GM23338 (cell line): ENCODE measurements around the gene ZNF200. TPM values are rescaled to one million over a fixed set of nuclear protein-coding genes. Genes with fewer than 3 reads are reported as not detected.

ENCODE experiments used
- ATAC-seq: fragments of 200-7000 bp; cut with Tn5 transposase; 3 replicates; pipeline ENCODE4 v1.9.1; 2020
- DNase-seq: peaks from one replicate; pipeline ENCODE4 v3.0.0-alpha.2; 2015; ENCODE audit warnings: low spot score
- H2AFZ ChIP-seq: fragments of 200-600 bp; sonication (generic); 2 replicates; pipeline ENCODE4 v1.8.0; 2016; ENCODE audit warnings: antibody characterized with exemption, mild to moderate bottlenecking, moderate library complexity
- H3F3A ChIP-seq: fragments of 200-600 bp; sonication (generic); replicated peaks from 2 replicates; pipeline ENCODE4 v1.8.0; 2017; ENCODE audit warnings: antibody characterized with exemption, mixed run types, low read depth
- H3K27ac ChIP-seq: fragments of 200-600 bp; sonication (generic); 2 replicates; pipeline ENCODE4 v1.6.1; 2016; ENCODE audit warnings: low read depth
- H3K27me3 ChIP-seq: fragments of 200-600 bp; sonication (generic); 2 replicates; pipeline ENCODE4 v1.8.0; 2016; ENCODE audit warnings: mild to moderate bottlenecking, mixed run types, moderate library complexity; ENCODE audit not compliant: insufficient read depth
- H3K36me3 ChIP-seq: fragments of 200-600 bp; sonication (generic); 2 replicates; pipeline ENCODE4 v1.8.0; 2016; ENCODE audit warnings: mild to moderate bottlenecking; ENCODE audit not compliant: insufficient read depth
- H3K4me1 ChIP-seq: fragments of 200-600 bp; sonication (generic); 2 replicates; pipeline ENCODE4 v1.8.0; 2016; ENCODE audit warnings: mild to moderate bottlenecking, moderate library complexity; ENCODE audit not compliant: insufficient read depth
- H3K4me2 ChIP-seq: fragments of 200-600 bp; sonication (generic); 2 replicates; pipeline ENCODE4 v1.7.1; 2017; ENCODE audit warnings: mixed run types
- H3K4me3 ChIP-seq: fragments of 200-600 bp; sonication (generic); 2 replicates; pipeline ENCODE4 v1.6.1; 2016; ENCODE audit warnings: mixed run types
- H3K79me2 ChIP-seq: fragments of 200-600 bp; sonication (generic); replicated peaks from 2 replicates; pipeline ENCODE4 v1.8.0; 2017; ENCODE audit warnings: mild to moderate bottlenecking; ENCODE audit not compliant: insufficient read depth
- H3K9me2 ChIP-seq: fragments of 200-600 bp; sonication (generic); 2 replicates; pipeline ENCODE4 v1.8.0; 2017; ENCODE audit not compliant: insufficient read depth
- H4K20me1 ChIP-seq: fragments of 200-600 bp; sonication (generic); replicated peaks from 2 replicates; pipeline ENCODE4 v1.8.0; 2017; ENCODE audit warnings: mild to moderate bottlenecking; ENCODE audit not compliant: insufficient read depth
- H3K27ac Mint-ChIP-seq: 2 replicates; pipeline ENCODE4 v1.8.0; 2020; ENCODE audit warnings: inconsistent platforms, mild to moderate bottlenecking, moderate library complexity, mixed read lengths
- H3K27me3 Mint-ChIP-seq: 3 replicates; pipeline ENCODE4 v1.8.0; 2022; ENCODE audit warnings: low read depth, mild to moderate bottlenecking, moderate library complexity, mixed read lengths, inconsistent platforms; ENCODE audit not compliant: insufficient read depth, poor library complexity
- H3K36me3 Mint-ChIP-seq: 3 replicates; pipeline ENCODE4 v1.8.0; 2021; ENCODE audit warnings: low read depth, mild to moderate bottlenecking, inconsistent platforms, moderate library complexity, mixed read lengths
- H3K4me1 Mint-ChIP-seq: 3 replicates; pipeline ENCODE4 v1.8.0; 2020; ENCODE audit warnings: mild to moderate bottlenecking, inconsistent platforms, mixed read lengths
- H3K4me3 Mint-ChIP-seq: 3 replicates; pipeline ENCODE4 v1.8.0; 2021; ENCODE audit warnings: moderate library complexity, mild to moderate bottlenecking, inconsistent platforms, mixed read lengths
- H3K9me3 Mint-ChIP-seq: 3 replicates; pipeline ENCODE4 v1.8.0; 2020; ENCODE audit warnings: moderate library complexity, mild to moderate bottlenecking, inconsistent platforms, mixed read lengths
- CREB1 ChIP-seq: fragments of 250-450 bp; sonication (Bioruptor Pico); IDR thresholded peaks from 2 replicates; pipeline ENCODE4 v1.5.0; 2020; ENCODE audit warnings: low read depth, mild to moderate bottlenecking, moderate library complexity
- CTCF ChIP-seq, 2 experiments: fragments of 200-600 bp in 1 of 2; sonication (generic) in 1 of 2; conservative IDR thresholded peaks; 2 replicates each; pipeline versions ENCODE4 v1.5.1 to v1.6.1; 2016 to 2017; ENCODE audit warnings: antibody characterized with exemption in 2 of 2, low read depth in 2 of 2, mild to moderate bottlenecking in 2 of 2, moderate library complexity in 1 of 2
- ETS1 ChIP-seq: IDR thresholded peaks from 2 replicates; pipeline ENCODE4 v1.6.1; 2016; ENCODE audit warnings: antibody characterized with exemption
- EZH2 ChIP-seq: fragments of 200-600 bp; sonication (generic); IDR thresholded peaks from one replicate; pipeline ENCODE4 v1.8.0; 2017; ENCODE audit warnings: antibody characterized with exemption, mild to moderate bottlenecking, low read depth; ENCODE audit not compliant: unreplicated experiment
- EZH2phosphoT487 ChIP-seq: fragments of 200-600 bp; sonication (generic); IDR thresholded peaks from one replicate; pipeline ENCODE4 v1.8.1; 2018; ENCODE audit warnings: antibody characterized with exemption; ENCODE audit not compliant: unreplicated experiment
- JUNB ChIP-seq: IDR thresholded peaks from one replicate; pipeline ENCODE4 v1.6.1; 2016; ENCODE audit warnings: antibody characterized with exemption; ENCODE audit not compliant: unreplicated experiment
- NANOG ChIP-seq: IDR thresholded peaks from 2 replicates; pipeline ENCODE4 v1.6.1; 2016; ENCODE audit warnings: antibody characterized with exemption, borderline replicate concordance
- POLR2AphosphoS5 ChIP-seq: IDR thresholded peaks from 2 replicates; pipeline ENCODE4 v1.6.1; 2016; ENCODE audit warnings: antibody characterized with exemption, low read depth
- REST ChIP-seq: IDR thresholded peaks from one replicate; pipeline ENCODE4 v1.6.1; 2018; ENCODE audit warnings: antibody characterized with exemption; ENCODE audit not compliant: unreplicated experiment
- STAT1 ChIP-seq: IDR thresholded peaks from one replicate; pipeline ENCODE4 v1.6.1; 2016; ENCODE audit warnings: antibody characterized with exemption; ENCODE audit not compliant: unreplicated experiment
- ZNF114 ChIP-seq: fragments of 250-450 bp; sonication (Bioruptor Pico); IDR thresholded peaks from 2 replicates; pipeline ENCODE4 v1.5.0; 2020; ENCODE audit warnings: mild to moderate bottlenecking, moderate library complexity
- ZNF331 ChIP-seq: fragments of 250-450 bp; sonication (Bioruptor Pico); IDR thresholded peaks from 2 replicates; pipeline ENCODE4 v1.5.0; 2020; ENCODE audit warnings: low read depth, mild to moderate bottlenecking, moderate library complexity
- ZNF462 ChIP-seq: fragments of 250-450 bp; sonication (Bioruptor Pico); IDR thresholded peaks from 2 replicates; pipeline ENCODE4 v1.5.0; 2020; ENCODE audit warnings: mild to moderate bottlenecking, moderate library complexity
- polyA plus RNA-seq: library from polyadenylated mRNA; unstranded; fragments of >200 nt; fragmentation: Nextera tagmentation; extraction: Ambion mirVana; gene quantifications from 2 replicates; pipeline ENCODE4 v1.2.1, GENCODE V29; 2016
- total RNA-seq: library from RNA; depleted of rRNA; stranded (reverse); fragments of >200 nt; shearing (Covaris generic); gene quantifications from 2 replicates; pipeline ENCODE4 v1.2.3, GENCODE V29; 2014

The ZNF200 gene
- total and polyA plus RNA-seq, 2 experiments from 2014 or later = 9.2 to 9.7 TPM

GRCh38 chr16:3259836-3260235, 24.9 kb upstream of the ZNF200 start:
- Mint-ChIP-seq H3K27me3 (peaks cover 27% of the 10 kb centered on the region), H3K4me1 (peaks cover 3% of the 10 kb centered on the region; the same call in 1 of the 3 replicates), H3K36me3 (peaks cover 7% of the 10 kb centered on the region; the same call in 2 of the 3 replicates), H3K9me3 (peaks cover 77% of the 10 kb centered on the region), H3K27ac (no peak overlapping the region), H3K4me3 (no peak overlapping the region)
- Histone ChIP-seq H3K4me1 (no peaks in the 10 kb centered on the region), H3K9me2 (peaks cover 9% of the 10 kb centered on the region; the same call in 1 of the 2 replicates), H3K4me2 (no peak overlapping the region), H4K20me1 (no peaks in the 10 kb centered on the region), H3K79me2 (no peaks in the 10 kb centered on the region), H3F3A (peaks cover 9% of the 10 kb centered on the region), H3K36me3 (no peaks in the 10 kb centered on the region), H3K4me3 (no peak overlapping the region), H3K27ac (no peak overlapping the region), H2AFZ (no peak overlapping the region), H3K27me3 (peaks cover 4% of the 10 kb centered on the region; the same call in 1 of the 2 replicates)
- ATAC-seq (no peak), DNase-seq (no peak)
- TF ChIP-seq ETS1 = no peak
- no peak for TF ChIP-seq EZH2
- no peak for TF ChIP-seq NANOG
- no peak for TF ChIP-seq REST
- TF ChIP-seq ZNF331 (CRISPR knock-in tag) = no peak
- TF ChIP-seq ZNF114 (CRISPR knock-in tag) = no peak
- TF ChIP-seq EZH2phosphoT487 = no peak
- TF ChIP-seq POLR2AphosphoS5 = no peak
- no peak for TF ChIP-seq STAT1
- no peak for TF ChIP-seq CREB1 (CRISPR knock-in tag)
- no peak for TF ChIP-seq ZNF462
- no peak for TF ChIP-seq JUNB
- no peak for TF ChIP-seq CTCF (conservative IDR thresholded peaks at IDR 0.05; ENCODE audit: low read depth in 2 of 2)
